Memory B cell (primary cell): Measurements from ENCODE around the gene ENPP7.
A peak's percentile ranks its signal among the peaks of the same experiment; 100 is the strongest.

Source experiments
- ATAC-seq: fragments of 150-1000 bp; cut with Tn5 transposase; 2 replicates; pipeline ENCODE4 v1.10.0; 2021; ENCODE audit warnings: low read depth, mild to moderate bottlenecking, moderate library complexity
- DNase-seq, 2 donors: peaks; one replicate each; pipeline ENCODE4 v3.0.0; 2022; ENCODE audit warnings: low spot score in 2 of 2
- H3K27ac Mint-ChIP-seq: one replicate; pipeline ENCODE4 v1.8.0; 2022; ENCODE audit warnings: mild to moderate bottlenecking, moderate library complexity, mixed read lengths
- H3K27me3 Mint-ChIP-seq: one replicate; pipeline ENCODE4 v1.8.0; 2022; ENCODE audit warnings: mixed read lengths
- H3K36me3 Mint-ChIP-seq: one replicate; pipeline ENCODE4 v1.8.0; 2022; ENCODE audit warnings: mild to moderate bottlenecking, mixed read lengths
- H3K4me1 Mint-ChIP-seq: one replicate; pipeline ENCODE4 v1.8.0; 2022; ENCODE audit warnings: mixed read lengths
- H3K4me3 Mint-ChIP-seq: one replicate; pipeline ENCODE4 v1.8.0; 2022; ENCODE audit warnings: mild to moderate bottlenecking, moderate library complexity, mixed read lengths
- H3K9me3 Mint-ChIP-seq: one replicate; pipeline ENCODE4 v1.8.0; 2022; ENCODE audit warnings: mixed read lengths

The ENPP7 gene

DNA sequence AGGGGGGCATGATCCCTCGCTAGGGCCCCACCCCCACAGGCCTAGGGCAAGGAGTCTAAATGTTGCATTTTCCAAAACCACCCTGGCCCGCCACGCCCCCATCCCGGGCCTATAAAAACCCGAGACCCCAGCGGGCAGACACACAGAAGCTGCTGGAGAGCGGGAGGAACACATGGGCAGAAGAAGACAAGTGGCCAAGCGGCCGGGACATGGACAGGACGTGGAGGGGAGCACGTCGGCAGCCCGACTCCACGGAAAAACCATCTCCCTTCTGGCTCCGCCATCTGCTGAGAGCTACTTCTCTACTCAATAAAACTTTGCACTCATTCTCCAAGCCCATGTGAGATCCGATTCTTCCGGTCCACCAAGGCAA lies 34.1 kb upstream of the ENPP7 start:
- H3K27ac Mint-ChIP-seq = peak overlapping the region; percentile 82
- ATAC-seq = no peak

DNA sequence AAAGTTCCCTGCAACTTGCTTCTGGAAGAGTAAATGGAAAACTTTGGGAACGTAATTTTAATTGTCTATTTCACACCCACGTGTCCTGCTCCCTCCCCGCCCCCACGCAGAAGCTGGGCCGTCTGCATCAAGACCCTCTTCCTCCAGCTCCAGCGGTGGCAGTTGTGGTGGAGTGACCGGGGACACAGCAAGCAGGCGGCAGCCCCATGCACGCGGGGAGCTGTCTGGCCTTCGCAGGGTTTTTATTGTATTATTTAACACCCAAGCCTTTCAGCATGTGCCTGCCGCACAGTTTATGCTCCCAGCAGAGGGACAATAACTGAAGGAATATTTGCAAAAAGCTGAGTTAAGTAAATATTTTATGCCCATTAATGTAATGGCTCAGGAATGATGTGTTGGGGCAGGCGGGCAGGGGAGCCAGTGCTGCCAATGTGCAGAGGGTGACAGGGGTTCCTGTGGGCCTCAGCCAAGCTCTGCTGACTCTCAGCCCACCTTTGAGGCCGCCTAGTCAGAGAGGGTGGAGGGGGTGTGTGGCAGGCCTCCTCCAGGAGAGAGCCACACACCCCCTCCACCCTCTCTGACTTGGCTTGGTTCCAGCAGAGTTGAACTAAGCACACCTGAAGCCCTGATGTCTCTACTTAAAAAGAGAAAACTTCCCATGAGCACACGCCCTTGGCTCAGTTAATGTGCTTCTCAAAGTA lies 32.4 kb upstream of the ENPP7 start:
- ATAC-seq (no peak), DNase-seq (no peak)
- Mint-ChIP-seq H3K9me3 (no peaks in the 10 kb centered on the region), H3K36me3 (no peaks in the 10 kb centered on the region), H3K4me3 (no peak overlapping the region), H3K27ac (no peak overlapping the region), H3K4me1 (peaks cover 14% of the 10 kb centered on the region), H3K27me3 (peaks cover 32% of the 10 kb centered on the region)

More for the DNA sequence above, 34.1 kb upstream of the ENPP7 start:
- no peak for DNase-seq
- Mint-ChIP-seq H3K4me1 (peaks cover 14% of the 10 kb centered on the region), H3K36me3 (no peaks in the 10 kb centered on the region), H3K4me3 (no peak overlapping the region), H3K27me3 (peaks cover 41% of the 10 kb centered on the region), H3K9me3 (no peaks in the 10 kb centered on the region)

DNA sequence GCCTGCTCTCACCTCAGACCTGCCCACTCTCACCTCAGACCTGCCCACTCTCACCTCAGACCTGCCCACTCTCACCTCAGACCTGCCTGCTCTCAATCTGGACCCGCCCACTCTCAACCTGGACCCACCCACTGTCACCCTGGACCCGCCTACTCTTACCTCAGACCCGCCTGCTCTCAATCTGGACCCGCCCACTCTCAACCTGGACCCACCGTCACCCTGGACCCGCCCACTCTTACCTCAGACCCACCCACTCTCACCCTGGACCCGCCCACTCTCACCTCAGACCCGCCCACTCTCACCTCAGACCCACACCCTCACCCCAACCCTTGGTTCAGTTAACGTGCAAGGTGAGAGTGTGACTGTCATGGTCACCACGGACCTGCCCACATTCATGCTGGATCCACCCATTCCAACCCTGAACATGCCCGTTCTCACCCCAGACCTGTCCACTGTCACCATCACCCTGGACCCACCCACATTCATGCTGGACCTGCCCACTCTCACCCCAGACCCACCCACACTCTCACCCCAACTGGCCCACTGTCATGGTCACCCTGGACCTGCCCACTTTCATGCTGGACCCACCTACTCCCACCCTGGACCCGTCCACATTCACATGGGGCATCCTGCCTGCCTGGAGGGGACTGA lies 31.2 kb upstream of the ENPP7 start:
- H3K9me3 Mint-ChIP-seq = no peaks in the 10 kb centered on the region
- no peaks in the 10 kb centered on the region for H3K36me3 Mint-ChIP-seq
- H3K4me3 Mint-ChIP-seq = no peak overlapping the region
- H3K27me3 Mint-ChIP-seq = peaks cover 31% of the 10 kb centered on the region
- peak overlapping the region; percentile 50 for H3K27ac Mint-ChIP-seq
- H3K4me1 Mint-ChIP-seq = peaks cover 14% of the 10 kb centered on the region
- DNase-seq (no peak), ATAC-seq (no peak)

DNA sequence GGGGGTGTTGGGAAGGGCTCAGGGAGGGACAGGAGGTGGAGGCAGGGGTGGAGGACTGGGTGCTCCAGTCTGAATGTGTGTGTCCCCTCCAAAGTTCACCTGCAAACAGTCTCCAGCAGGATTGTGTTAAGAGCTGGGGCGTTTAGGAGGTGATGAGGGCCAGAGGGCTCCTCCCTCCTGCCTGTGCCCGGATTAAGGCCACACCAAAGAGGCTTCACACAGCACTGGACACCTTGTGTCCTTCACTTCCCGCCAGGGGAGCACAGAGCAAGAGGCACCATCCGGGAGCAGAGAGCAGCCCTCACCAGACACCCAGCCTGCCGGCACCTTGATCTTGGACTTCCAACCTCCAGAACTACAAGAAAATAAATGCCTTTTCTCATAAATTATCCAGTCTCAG lies 30.2 kb upstream of the ENPP7 start:
- H3K9me3 Mint-ChIP-seq = no peaks in the 10 kb centered on the region
- H3K36me3 Mint-ChIP-seq = no peaks in the 10 kb centered on the region
- H3K27me3 Mint-ChIP-seq = peaks cover 31% of the 10 kb centered on the region
- H3K4me3 Mint-ChIP-seq = no peak overlapping the region
- ATAC-seq = no peak
- H3K27ac Mint-ChIP-seq = no peak overlapping the region
- H3K4me1 Mint-ChIP-seq = peaks cover 14% of the 10 kb centered on the region
- DNase-seq = no peak

DNA sequence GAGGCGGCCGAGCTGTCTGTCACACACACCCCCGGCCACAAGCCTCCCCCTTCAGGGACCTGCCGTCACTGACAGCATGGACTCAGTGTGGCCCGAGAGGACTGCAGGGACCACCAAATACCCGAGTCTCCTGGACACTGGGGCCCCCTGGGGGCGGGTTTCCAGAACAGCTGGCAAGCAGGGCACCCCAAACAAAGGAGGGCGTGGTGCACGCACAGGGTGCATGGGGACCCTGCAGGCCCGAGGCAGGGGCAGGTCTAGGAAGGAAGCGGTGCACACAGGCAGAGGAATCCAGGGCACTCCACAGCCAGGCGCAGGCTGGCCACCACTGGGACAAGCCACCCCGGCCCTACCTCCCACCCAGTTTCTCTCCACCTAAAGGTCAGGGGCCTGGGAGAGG lies 28.7 kb upstream of the ENPP7 start:
- ATAC-seq (no peak), DNase-seq (no peak)
- Mint-ChIP-seq H3K9me3 (no peaks in the 10 kb centered on the region), H3K4me1 (peaks cover 11% of the 10 kb centered on the region), H3K4me3 (no peak overlapping the region), H3K36me3 (no peaks in the 10 kb centered on the region), H3K27ac (no peak overlapping the region), H3K27me3 (peaks cover 23% of the 10 kb centered on the region)

GRCh38 chr17:79702550-79703236 lies 28.1 kb upstream of the ENPP7 start:
- no peaks in the 10 kb centered on the region for H3K9me3 Mint-ChIP-seq
- peaks cover 19% of the 10 kb centered on the region for H3K27me3 Mint-ChIP-seq
- H3K4me1 Mint-ChIP-seq = peaks cover 6% of the 10 kb centered on the region
- H3K4me3 Mint-ChIP-seq = no peak overlapping the region
- no peak overlapping the region for H3K27ac Mint-ChIP-seq
- ATAC-seq = no peak
- DNase-seq = no peak
- H3K36me3 Mint-ChIP-seq = no peaks in the 10 kb centered on the region

DNA sequence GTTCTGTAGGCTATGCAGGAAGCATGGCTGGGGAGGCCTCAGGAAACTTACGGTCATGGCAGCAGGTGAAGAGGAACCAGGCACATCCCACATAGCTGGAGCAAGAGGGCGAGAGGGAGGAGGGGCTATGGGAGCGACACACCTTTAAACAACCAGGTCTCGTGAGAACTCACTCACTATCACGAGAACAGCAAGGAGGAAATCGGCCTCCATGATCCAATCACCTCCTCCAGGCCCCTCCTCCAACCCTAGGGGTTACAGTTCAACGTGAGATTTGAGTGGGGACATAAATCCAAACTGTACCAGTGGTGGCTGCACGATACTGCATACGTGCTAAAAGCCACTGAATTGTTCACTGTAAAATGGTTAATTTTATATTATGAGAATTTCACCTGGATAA lies 26.1 kb upstream of the ENPP7 start:
- no peak for ATAC-seq
- Mint-ChIP-seq H3K27ac (no peak overlapping the region), H3K27me3 (peaks cover 12% of the 10 kb centered on the region)

DNA sequence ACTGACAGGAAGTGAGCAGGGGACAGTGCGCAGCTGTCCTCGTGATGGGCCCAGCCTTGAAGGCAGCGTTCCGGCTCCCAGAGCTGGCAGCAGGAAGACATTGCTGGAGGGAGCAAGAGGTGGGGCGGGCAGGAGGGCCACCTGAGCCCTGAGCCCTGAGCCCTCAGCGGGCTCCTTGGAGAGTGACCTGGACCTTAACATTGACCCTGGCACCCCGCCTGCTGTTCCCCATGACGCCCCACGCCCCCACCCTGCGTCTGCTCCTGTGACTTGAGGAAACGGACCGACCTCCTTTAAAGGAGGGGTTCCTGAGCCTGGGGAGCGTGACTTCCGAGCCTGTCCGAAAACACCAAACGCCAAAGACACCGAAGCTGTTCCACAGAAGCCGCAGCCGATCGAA lies 25.1 kb upstream of the ENPP7 start:
- DNase-seq = no peak
- Mint-ChIP-seq H3K27me3 (peaks cover 8% of the 10 kb centered on the region), H3K4me3 (no peak overlapping the region), H3K9me3 (no peaks in the 10 kb centered on the region), H3K36me3 (no peaks in the 10 kb centered on the region), H3K4me1 (no peaks in the 10 kb centered on the region), H3K27ac (no peak overlapping the region)
- no peak for ATAC-seq

More for the DNA sequence above, 26.1 kb upstream of the ENPP7 start:
- Mint-ChIP-seq H3K4me1 (peaks cover 1% of the 10 kb centered on the region), H3K36me3 (no peaks in the 10 kb centered on the region), H3K9me3 (no peaks in the 10 kb centered on the region), H3K4me3 (no peak overlapping the region)
- no peak for DNase-seq

DNA sequence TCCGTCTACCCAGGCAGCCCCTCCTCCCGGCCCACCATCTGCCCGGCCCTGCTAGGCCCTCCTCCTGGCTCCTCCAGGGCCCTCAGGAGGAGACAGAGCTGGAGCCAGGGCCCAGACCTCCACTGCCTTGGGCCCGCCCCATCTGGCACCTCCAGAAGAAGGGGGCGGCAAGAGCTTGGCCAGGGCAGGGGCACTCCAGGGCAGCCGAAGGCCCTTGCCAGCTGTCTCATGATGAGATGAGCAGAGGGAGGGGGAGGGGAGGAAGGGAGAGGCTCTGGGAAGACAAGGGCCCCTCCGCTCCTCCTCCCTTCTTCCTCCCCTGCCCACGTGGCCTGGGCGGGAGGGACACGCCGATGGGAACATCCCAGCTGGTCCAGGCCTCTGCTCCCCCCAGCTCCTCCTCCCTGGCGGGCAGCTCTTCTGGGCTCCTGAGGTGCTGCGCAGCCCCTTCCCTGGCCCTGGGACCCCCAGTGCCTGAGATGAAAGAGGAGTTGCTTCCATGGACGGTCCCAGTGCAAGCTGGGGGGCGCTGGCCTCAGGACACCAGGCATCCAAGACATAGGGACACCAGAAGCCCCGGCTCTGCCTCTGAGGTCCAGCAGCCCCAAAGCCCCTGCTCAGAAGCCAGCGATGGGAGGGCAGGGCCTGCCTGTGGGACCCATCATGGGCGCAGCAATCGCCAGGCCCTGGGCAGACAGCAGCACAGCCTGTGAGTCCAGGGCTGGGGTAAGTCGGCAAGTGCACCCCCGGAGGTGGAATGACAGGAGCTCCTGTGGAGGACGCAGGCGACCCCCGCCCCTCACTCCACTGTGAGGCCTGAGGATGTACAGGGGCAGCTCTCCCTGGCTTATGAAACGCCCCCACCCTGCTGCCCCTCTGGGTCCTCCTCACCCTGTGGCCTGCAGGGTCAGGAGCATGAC lies 23.6 kb upstream of the ENPP7 start:
- peaks cover 13% of the 10 kb centered on the region for H3K27me3 Mint-ChIP-seq
- H3K27ac Mint-ChIP-seq = no peak overlapping the region
- H3K36me3 Mint-ChIP-seq = no peaks in the 10 kb centered on the region
- H3K4me1 Mint-ChIP-seq = no peaks in the 10 kb centered on the region
- no peaks in the 10 kb centered on the region for H3K9me3 Mint-ChIP-seq
- DNase-seq = no peak
- no peak for ATAC-seq
- no peak overlapping the region for H3K4me3 Mint-ChIP-seq

DNA sequence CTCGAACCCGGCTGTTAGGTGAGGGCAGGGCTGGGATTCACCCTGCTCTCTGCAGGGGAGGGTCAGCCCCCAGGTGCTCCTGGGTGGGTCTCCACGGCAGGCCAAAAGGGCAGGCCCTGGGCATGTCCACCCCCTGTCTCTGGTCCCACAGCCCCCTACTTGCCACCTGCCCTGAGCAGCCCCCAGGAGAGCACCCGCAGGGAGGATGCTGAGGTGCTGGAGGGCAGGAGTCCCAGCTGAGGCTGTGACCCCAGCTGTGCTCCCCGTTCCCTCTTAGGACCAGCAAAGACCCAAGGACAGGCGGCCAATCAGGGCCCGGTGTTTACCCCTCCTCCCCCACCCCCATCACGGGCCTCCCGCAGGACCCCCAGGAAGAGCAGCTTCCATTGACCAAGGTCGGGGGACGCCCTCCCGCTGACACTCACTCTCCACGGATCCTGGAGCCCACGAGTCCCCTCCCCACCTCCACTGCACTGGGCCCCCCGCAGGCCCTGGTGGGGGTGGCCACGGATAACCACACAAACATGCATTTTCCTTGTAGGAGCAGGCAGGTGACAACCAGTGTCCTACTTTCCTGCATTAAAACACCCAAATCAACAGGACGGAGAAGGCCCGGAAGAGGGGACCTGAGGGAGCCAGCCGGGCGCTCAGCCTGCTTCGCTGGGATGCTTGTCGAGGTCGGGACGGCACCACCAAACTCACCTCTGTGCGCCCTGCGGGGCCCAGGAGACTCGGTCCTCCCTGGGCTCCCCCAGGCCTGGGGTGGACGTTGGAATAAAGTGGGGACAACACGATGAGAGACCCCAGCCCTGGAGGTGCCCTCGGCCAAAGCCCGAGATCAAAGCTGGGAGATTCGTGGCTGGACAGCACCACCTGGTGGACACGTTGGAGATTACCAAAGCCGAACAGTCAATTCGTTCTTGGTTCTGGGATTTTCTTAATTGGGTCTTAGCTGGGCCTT lies 22.5 kb upstream of the ENPP7 start:
- Mint-ChIP-seq H3K4me3 (peak overlapping the region; percentile 52), H3K27ac (no peak overlapping the region), H3K9me3 (no peaks in the 10 kb centered on the region), H3K27me3 (peaks cover 13% of the 10 kb centered on the region), H3K36me3 (no peaks in the 10 kb centered on the region), H3K4me1 (no peaks in the 10 kb centered on the region)
- ATAC-seq (peak; percentile 74), DNase-seq (peak; percentile 52 to 74)

- Mint-ChIP-seq H3K4me3 (no peak overlapping the region), H3K36me3 (no peaks in the 10 kb centered on the region), H3K9me3 (no peaks in the 10 kb centered on the region), H3K27me3 (peaks cover 9% of the 10 kb centered on the region), H3K27ac (no peak overlapping the region), H3K4me1 (peaks cover 2% of the 10 kb centered on the region)
- ATAC-seq (no peak), DNase-seq (no peak)
Measured at GRCh38 chr17:79711715-79712305, 18.9 kb upstream of the ENPP7 start.

- H3K36me3 Mint-ChIP-seq = no peaks in the 10 kb centered on the region
- ATAC-seq (no peak), DNase-seq (no peak)
- H3K4me1 Mint-ChIP-seq = peaks cover 2% of the 10 kb centered on the region
- no peak overlapping the region for H3K27ac Mint-ChIP-seq
- no peaks in the 10 kb centered on the region for H3K9me3 Mint-ChIP-seq
- H3K4me3 Mint-ChIP-seq = no peak overlapping the region
- peaks cover 7% of the 10 kb centered on the region for H3K27me3 Mint-ChIP-seq
Measured at GRCh38 chr17:79713391-79713790, 17.4 kb upstream of the ENPP7 start.
